HCT116 (cell line): ENCODE measurements around the gene KCMF1. TPM values are rescaled to one million over a fixed set of nuclear protein-coding genes. Genes with fewer than 3 reads are reported as not detected.

ENCODE experiments used
- ATAC-seq: fragments of 200-7000 bp; cut with Tn5 transposase; 2 replicates; pipeline ENCODE4 v1.9.1; 2020; ENCODE audit warnings: mild to moderate bottlenecking, moderate library complexity
- BruUV-seq: library from RNA; stranded (reverse); fragments of 400-500 nt; replicated peaks from 2 replicates; lab custom pipeline; 2021; lab: Mats Ljungman, UMichigan
- CTCF ChIA-PET: fragments of 300-600 bp; sonication (Branson Sonifier 250); formaldehyde crosslinking; loops from one replicate; lab custom pipeline; 2021; ENCODE audit warnings: antibody characterized with exemption; lab: Charles Lee
- POLR2A ChIA-PET: fragments of 300-600, 350-600 bp; sonication (Branson Sonifier 250); formaldehyde crosslinking; loops from one replicate; lab custom pipeline; 2021; ENCODE audit warnings: antibody characterized with exemption; lab: Charles Lee
- RAD21 ChIA-PET, 2 experiments: fragments of 300-600 bp; sonication (Branson Sonifier 250); formaldehyde crosslinking; loops; one replicate each; lab custom pipeline; 2023; ENCODE audit warnings: low total read pairs in 2 of 2; ENCODE audit not compliant: uncharacterized antibody in 2 of 2, unreplicated experiment in 2 of 2, low non-redundant PET in 1 of 2; lab: Charles Lee
- DNase-seq: peaks from one replicate; pipeline ENCODE4 v3.0.0-alpha.2; 2010; ENCODE audit warnings: low read depth, low spot score
- H2AFZ ChIP-seq: fragments of 200-600 bp; shearing (Covaris generic), sonication (generic); 2 replicates; pipeline ENCODE4 v1.6.1; 2017; ENCODE audit warnings: low read depth, mixed run types, mixed read lengths, antibody characterized with exemption, low read length; ENCODE audit not compliant: poor library complexity, severe bottlenecking
- H3K27ac ChIP-seq: 2 replicates; pipeline ENCODE4 v1.5.1; 2012; ENCODE audit warnings: low read depth, low read length
- H3K27me3 ChIP-seq: fragments of 200-600 bp; sonication (generic); 2 replicates; pipeline ENCODE4 v1.6.1; 2016; ENCODE audit warnings: mixed run types, low read length, mixed read lengths; ENCODE audit not compliant: insufficient read depth
- H3K36me3 ChIP-seq, 2 experiments: fragments of 200-500 bp in 1 of 2; fragments of 200-600 bp in 1 of 2; sonication (Bioruptor generic) in 1 of 2; sonication (generic) in 1 of 2; 2 replicates each; pipeline versions ENCODE4 v1.5.1 to v1.6.1; 2014 to 2016; ENCODE audit warnings: low read length in 2 of 2, inconsistent platforms in 1 of 2, mixed read lengths in 1 of 2, mixed run types in 1 of 2; ENCODE audit not compliant: insufficient read depth in 2 of 2, control insufficient read depth in 1 of 2
- H3K4me1 ChIP-seq, 2 experiments: fragments of 200-600 bp in 1 of 2; sonication (generic) in 1 of 2; 2 replicates each; pipeline versions ENCODE4 v1.5.1 to v1.6.1; 2012 to 2017; ENCODE audit warnings: low read length in 2 of 2, inconsistent platforms in 1 of 2, mild to moderate bottlenecking in 1 of 2, mixed read lengths in 1 of 2, mixed run types in 1 of 2, moderate library complexity in 1 of 2; ENCODE audit not compliant: insufficient read depth in 2 of 2, control insufficient read depth in 1 of 2
- H3K4me2 ChIP-seq: fragments of 200-600 bp; sonication (generic); 2 replicates; pipeline ENCODE4 v1.6.1; 2017; ENCODE audit warnings: mixed run types, low read length, mixed read lengths
- H3K4me3 ChIP-seq, 2 experiments: fragments of 200-600 bp in 1 of 2; sonication (generic) in 1 of 2; replicated peaks in 1 of 2; 2 replicates each; pipeline ENCODE4 v1.5.1; 2011 to 2016; ENCODE audit warnings: low read length in 2 of 2, control low read depth in 1 of 2, low read depth in 1 of 2, mild to moderate bottlenecking in 1 of 2, mixed read lengths in 1 of 2, mixed run types in 1 of 2
- H3K79me2 ChIP-seq: fragments of 200-600 bp; sonication (generic); 2 replicates; pipeline ENCODE4 v1.6.1; 2017; ENCODE audit warnings: mild to moderate bottlenecking, mixed run types, low read length, moderate library complexity, mixed read lengths; ENCODE audit not compliant: insufficient read depth
- H3K9ac ChIP-seq: fragments of 200-600 bp; sonication (generic); 2 replicates; pipeline ENCODE4 v1.6.1; 2016; ENCODE audit warnings: low read length, mixed read lengths
- H3K9me2 ChIP-seq: fragments of 200-600 bp; sonication (generic), shearing (Covaris generic); 2 replicates; pipeline ENCODE4 v1.6.1; 2017; ENCODE audit warnings: mixed run types, mild to moderate bottlenecking, moderate library complexity; ENCODE audit not compliant: insufficient read depth
- H3K9me3 ChIP-seq, 2 experiments: fragments of 200-500 bp in 1 of 2; fragments of 200-600 bp in 1 of 2; sonication (Bioruptor generic) in 1 of 2; sonication (generic) in 1 of 2; 2 replicates each; pipeline ENCODE4 v1.6.1; 2014 to 2017; ENCODE audit warnings: low read length in 2 of 2, mixed read lengths in 2 of 2, inconsistent platforms in 1 of 2, low read depth in 1 of 2, mild to moderate bottlenecking in 1 of 2, mixed run types in 1 of 2, moderate library complexity in 1 of 2; ENCODE audit not compliant: control insufficient read depth in 1 of 2, insufficient read depth in 1 of 2
- H4K20me1 ChIP-seq: fragments of 200-600 bp; sonication (generic), shearing (Covaris generic); 2 replicates; pipeline ENCODE4 v1.6.1; 2017; ENCODE audit warnings: mixed run types, mild to moderate bottlenecking, moderate library complexity; ENCODE audit not compliant: insufficient read depth
- ATF3 ChIP-seq: IDR thresholded peaks from 2 replicates; pipeline ENCODE4 v1.6.1; 2012
- CBX3 ChIP-seq: IDR thresholded peaks from 2 replicates; pipeline ENCODE4 v1.6.1; 2012; ENCODE audit warnings: low read depth
- CEBPB ChIP-seq: IDR thresholded peaks from 2 replicates; pipeline ENCODE4 v1.6.1; 2012; ENCODE audit warnings: low read depth
- EGR1 ChIP-seq: IDR thresholded peaks from 2 replicates; pipeline ENCODE4 v1.6.1; 2012; ENCODE audit warnings: low read depth
- EZH2phosphoT487 ChIP-seq: fragments of 200-600 bp; IDR thresholded peaks from 2 replicates; pipeline ENCODE4 v1.6.1; 2018; ENCODE audit warnings: antibody characterized with exemption, borderline replicate concordance
- POLR2AphosphoS5 ChIP-seq: IDR thresholded peaks from 2 replicates; pipeline ENCODE4 v1.6.1; 2011; ENCODE audit warnings: mild to moderate bottlenecking, low read depth, low read length, moderate library complexity
- RAD21 ChIP-seq: IDR thresholded peaks from 2 replicates; pipeline ENCODE4 v1.6.1; 2012; ENCODE audit warnings: low read depth, mild to moderate bottlenecking
- SP1 ChIP-seq: IDR thresholded peaks from 2 replicates; pipeline ENCODE4 v1.6.1; 2012; ENCODE audit warnings: low read depth
- SRF ChIP-seq: IDR thresholded peaks from 2 replicates; pipeline ENCODE4 v1.6.1; 2012; ENCODE audit warnings: low read depth
- TCF7L2 ChIP-seq: IDR thresholded peaks from 2 replicates; pipeline ENCODE4 v1.7.0; 2011; ENCODE audit warnings: borderline replicate concordance, inconsistent platforms; ENCODE audit not compliant: insufficient read depth, insufficient read length; ENCODE audit errors: extremely low read depth
- YY1 ChIP-seq: IDR thresholded peaks from 2 replicates; pipeline ENCODE4 v1.6.1; 2011; ENCODE audit warnings: low read length, low read depth, moderate library complexity, mild to moderate bottlenecking; ENCODE audit not compliant: insufficient replicate concordance; ENCODE audit errors: extremely low read depth
- ZFX ChIP-seq: fragments of 450-650 bp; IDR thresholded peaks from 2 replicates; pipeline ENCODE4 v1.6.1; 2017
- ZNF274 ChIP-seq: fragments of 200-500 bp; sonication (Bioruptor generic); IDR thresholded peaks from 2 replicates; pipeline ENCODE4 v1.6.1; 2014; ENCODE audit warnings: mild to moderate bottlenecking, low read depth, low read length, inconsistent platforms
- intact Hi-C: fragments of 100-400 bp; cut with micrococcal nuclease; formaldehyde crosslinking; loops from 2 replicates; pipeline ENCODE4 v1.10.0; 2022
- total RNA-seq: library from RNA; stranded (reverse); gene quantifications from one replicate; pipeline ENCODE4 v1.2.1, GENCODE V29; 2021; ENCODE audit not compliant: unreplicated experiment
- TF ChIP-seq, protein P1 (sequence below): IDR thresholded peaks from 2 replicates; pipeline ENCODE4 v1.6.1; 2012; ENCODE audit warnings: low read depth

The KCMF1 gene
- total RNA-seq, 1 experiment from 2014 or later = 119 TPM

DNA sequence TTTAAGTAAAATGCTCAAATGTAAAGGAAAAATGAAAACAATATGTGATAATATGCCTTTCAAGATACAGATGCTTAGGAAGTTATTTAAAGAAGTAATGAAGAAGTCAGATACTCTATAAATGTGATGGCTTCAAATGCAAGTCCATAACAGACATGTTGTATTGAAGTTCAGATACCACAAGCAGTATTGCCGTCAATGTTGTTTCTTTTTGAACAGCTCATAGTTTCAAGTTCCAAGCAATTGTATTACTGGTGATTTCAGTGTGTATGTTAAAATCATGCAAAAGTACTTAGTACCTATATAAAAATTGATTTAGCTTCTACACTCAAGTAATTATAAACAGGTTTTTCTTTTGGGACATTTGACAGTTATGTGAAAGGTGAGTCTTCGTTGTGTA lies 24.9 kb downstream of the KCMF1 start:
- BruUV-seq = no TSS peak
- H3K4me3 ChIP-seq = no peak overlapping the region
- H3K4me1 ChIP-seq = peaks cover 13 to 16% of the 10 kb centered on the region in 2 experiments
- TF ChIP-seq YY1 (no peak), ZNF274 (no peak), CBX3 (no peak), SP1 (no peak), SRF (no peak), POLR2AphosphoS5 (no peak), ATF3 (no peak), ZFX (no peak), CEBPB (no peak), EZH2phosphoT487 (no peak), RAD21 (no peak), TCF7L2 (no peak), EGR1 (no peak)
- TF ChIP-seq, protein P1, sequence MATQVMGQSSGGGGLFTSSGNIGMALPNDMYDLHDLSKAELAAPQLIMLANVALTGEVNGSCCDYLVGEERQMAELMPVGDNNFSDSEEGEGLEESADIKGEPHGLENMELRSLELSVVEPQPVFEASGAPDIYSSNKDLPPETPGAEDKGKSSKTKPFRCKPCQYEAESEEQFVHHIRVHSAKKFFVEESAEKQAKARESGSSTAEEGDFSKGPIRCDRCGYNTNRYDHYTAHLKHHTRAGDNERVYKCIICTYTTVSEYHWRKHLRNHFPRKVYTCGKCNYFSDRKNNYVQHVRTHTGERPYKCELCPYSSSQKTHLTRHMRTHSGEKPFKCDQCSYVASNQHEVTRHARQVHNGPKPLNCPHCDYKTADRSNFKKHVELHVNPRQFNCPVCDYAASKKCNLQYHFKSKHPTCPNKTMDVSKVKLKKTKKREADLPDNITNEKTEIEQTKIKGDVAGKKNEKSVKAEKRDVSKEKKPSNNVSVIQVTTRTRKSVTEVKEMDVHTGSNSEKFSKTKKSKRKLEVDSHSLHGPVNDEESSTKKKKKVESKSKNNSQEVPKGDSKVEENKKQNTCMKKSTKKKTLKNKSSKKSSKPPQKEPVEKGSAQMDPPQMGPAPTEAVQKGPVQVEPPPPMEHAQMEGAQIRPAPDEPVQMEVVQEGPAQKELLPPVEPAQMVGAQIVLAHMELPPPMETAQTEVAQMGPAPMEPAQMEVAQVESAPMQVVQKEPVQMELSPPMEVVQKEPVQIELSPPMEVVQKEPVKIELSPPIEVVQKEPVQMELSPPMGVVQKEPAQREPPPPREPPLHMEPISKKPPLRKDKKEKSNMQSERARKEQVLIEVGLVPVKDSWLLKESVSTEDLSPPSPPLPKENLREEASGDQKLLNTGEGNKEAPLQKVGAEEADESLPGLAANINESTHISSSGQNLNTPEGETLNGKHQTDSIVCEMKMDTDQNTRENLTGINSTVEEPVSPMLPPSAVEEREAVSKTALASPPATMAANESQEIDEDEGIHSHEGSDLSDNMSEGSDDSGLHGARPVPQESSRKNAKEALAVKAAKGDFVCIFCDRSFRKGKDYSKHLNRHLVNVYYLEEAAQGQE = no peak
- no peak overlapping the region for H2AFZ ChIP-seq
- POLR2A ChIA-PET = no interaction called here
- no peak overlapping the region for H3K4me2 ChIP-seq
- peaks cover 97% of the 10 kb centered on the region for H3K79me2 ChIP-seq
- H3K9ac ChIP-seq = no peak overlapping the region
- RAD21 ChIA-PET = no interaction called here
- H4K20me1 ChIP-seq = peaks cover 31% of the 10 kb centered on the region
- H3K27me3 ChIP-seq = no peaks in the 10 kb centered on the region
- H3K9me3 ChIP-seq = no peaks in the 10 kb centered on the region
- intact Hi-C loops = no loop called here
- CTCF ChIA-PET = interaction anchor here (0.9 kb wide), 1 partner anchor 561 kb away, joined by 4 read pairs; no protein-coding TSS in a partner anchor
- ATAC-seq (no peak), DNase-seq (no peak)
- H3K36me3 ChIP-seq = no peaks in the 10 kb centered on the region
- H3K27ac ChIP-seq = no peak overlapping the region
- no peaks in the 10 kb centered on the region; the same call in 1 of the 2 replicates for H3K9me2 ChIP-seq
